HG03354 (cell line): ENCODE results near the gene SEC14L1.

Experiments used
- ATAC-seq: cut with Tn5 transposase; IDR thresholded peaks from one replicate; pipeline ENCODE4 v1.9.1; 2021; ENCODE audit warnings: mild to moderate bottlenecking; ENCODE audit not compliant: unreplicated experiment, poor library complexity, severe bottlenecking

SEC14L1 gene

DNA sequence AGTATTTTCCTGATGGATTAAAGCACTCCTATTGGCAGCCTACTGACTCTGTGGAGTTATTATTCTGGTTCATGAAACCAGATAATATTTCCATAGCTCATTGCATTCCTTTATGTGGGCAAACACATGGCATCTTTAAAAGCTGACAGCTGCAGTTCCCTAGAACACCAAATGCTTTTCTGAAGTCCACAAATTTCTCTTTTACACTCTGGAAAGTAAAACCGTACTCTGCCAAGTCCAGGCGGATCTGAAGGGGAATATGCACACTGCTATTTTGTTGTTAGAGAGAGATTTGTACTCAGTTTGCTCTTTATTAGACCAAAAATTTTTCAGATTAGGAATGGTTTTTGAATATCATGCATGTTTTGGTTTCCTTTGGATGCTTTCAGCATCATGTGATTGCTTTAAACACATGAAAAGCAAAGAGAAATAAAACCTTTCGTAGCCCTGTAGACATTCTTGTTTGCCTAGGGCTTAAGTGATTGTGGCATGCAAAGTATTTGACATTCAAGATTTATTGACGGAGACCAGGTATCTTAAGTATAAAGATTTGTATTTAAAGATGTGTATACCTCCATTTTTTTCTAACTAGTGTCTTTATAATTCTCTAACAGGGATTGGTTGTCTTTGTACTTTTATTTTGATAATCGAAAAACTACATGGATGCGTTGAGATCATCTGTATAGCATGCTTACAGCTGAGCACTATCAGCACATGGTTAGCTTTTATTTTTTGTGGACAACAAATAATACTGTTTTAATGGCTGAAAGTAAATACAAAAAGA lies 19.5 kb downstream of the SEC14L1 start:
- no peak for ATAC-seq

DNA sequence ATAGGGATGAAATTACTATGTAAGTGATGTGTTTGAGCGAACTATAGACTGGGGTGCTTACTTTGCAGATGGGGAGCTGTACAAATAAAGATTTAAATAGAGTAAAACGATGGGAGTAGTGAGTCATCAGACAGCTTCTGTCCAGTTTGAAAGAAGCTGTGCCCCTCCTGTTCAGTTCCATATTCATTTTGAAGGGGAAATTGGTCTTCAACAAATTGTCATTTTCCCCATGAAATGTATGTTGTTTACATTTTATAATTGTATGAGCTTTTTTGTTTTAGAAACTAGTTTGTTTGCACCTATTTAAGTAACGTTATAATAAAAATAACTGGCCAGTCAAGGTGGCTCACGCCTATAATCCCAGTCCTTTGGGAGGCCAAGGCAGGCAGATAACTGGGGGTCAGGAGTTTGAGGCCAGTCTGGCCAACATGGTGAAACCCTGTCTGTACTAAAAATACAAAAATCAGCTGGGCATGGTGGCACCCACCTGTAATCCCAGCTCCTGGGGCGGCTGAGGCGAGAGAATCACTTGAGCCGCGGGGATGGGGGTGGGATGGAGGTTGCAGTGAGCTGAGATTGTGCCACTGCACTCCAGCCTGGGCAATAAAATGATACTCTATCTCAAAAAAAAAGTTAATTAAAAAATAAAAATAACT lies 20.2 kb downstream of the SEC14L1 start:
- no peak for ATAC-seq

DNA sequence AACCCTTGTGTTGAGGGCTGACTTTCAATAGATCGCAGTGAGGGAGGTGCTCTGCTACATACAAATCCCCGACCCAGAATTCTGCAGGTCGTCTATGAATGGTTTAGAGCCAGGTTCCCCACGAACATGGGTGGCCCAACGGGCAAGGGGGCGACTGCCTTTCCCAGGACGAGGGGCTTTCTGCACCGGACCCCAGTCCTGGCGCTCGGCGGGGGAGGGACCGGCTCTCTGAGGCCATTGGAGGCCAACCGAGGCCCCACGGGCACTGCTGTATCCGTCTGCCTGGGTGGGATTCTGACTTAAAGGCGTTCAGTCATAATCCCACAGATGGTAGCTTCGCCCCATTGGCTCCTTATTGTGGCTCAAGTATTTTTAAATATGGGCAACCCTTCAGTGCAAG lies 21.2 kb downstream of the SEC14L1 start:
- no peak for ATAC-seq

DNA sequence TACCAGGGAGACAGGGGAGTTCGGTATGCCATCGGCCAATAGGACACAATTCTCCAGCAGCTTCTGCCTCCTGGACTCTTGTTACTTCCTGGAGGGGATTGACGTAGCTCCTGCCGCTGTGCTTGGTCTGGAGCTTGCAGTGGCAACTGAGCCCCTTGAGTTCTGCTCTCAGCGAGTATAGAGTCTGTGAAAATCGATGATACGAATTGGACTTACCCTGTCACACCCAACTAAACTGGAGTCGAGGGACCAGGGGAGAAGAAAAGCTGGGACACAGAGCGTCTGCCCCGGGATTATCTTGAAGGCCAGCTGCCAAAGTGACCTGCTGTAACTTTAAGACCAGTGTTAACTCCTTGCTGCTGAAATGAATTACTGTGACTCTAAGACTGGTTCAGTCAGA lies 22.2 kb downstream of the SEC14L1 start:
- ATAC-seq = no peak

DNA sequence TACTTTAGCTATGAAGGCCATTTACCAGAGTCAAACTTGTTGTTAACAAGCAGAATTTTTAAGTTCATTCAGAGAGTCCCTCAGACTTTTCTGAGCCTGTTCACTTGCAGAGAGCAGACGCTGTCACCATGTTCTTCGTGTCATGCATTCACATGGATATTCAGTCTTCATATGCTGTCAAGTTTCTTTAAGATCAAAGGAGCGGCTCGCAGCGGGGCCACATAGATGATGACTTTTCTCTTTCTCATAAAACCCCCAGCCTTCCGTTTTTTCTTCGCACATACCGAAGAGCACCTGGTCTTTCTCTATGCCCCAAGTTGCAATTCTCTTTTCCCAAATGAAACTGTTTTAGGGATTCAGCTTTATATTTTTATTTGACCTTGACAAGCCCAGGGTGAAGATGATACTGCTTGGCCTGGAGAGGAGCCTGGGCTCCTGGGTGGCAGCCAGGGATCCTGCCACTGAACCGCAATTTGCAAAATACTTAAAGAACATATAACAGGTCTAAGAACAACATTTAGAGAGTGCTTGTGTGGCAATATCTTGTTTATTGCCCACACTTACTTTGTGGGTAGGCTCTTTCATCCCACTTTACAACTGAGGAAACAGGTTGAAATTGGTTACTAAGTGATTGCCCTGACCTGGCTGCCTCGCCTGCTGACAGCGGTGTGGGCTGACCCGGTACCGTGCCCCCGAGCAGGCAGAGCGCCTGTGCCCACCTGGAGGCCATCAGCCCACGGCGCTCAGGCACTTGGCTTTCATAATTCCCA lies 22.9 kb downstream of the SEC14L1 start:
- no peak for ATAC-seq

DNA sequence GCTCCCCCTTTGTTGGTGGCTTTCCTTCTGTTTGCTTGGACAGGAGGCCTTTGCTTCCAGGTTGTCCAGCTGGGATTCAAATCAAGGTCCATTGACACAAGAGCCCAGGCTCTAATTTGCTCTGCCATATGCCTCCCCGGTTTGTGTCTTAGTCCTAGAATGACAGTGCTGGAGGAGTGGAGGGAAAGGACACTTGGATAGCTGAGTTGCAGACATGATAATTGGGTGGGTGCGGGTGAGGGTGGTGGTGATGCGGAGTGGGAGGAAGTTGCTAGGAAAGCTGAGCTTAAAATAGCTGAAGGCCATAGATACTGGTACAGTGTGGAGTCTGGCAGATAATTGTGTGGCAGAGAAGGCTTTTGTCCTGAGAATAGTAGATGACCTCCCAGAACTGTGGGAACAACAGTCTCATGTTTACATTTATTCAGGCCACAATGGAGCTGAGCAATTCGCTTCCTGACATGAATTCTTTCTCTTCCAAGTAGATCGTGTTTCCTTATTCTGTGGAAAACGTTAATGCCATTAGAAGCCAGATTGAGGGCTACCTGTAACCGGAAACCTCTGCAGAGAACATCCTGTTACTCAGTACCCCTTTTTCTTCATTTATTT lies 23.8 kb downstream of the SEC14L1 start:
- no peak for ATAC-seq

DNA sequence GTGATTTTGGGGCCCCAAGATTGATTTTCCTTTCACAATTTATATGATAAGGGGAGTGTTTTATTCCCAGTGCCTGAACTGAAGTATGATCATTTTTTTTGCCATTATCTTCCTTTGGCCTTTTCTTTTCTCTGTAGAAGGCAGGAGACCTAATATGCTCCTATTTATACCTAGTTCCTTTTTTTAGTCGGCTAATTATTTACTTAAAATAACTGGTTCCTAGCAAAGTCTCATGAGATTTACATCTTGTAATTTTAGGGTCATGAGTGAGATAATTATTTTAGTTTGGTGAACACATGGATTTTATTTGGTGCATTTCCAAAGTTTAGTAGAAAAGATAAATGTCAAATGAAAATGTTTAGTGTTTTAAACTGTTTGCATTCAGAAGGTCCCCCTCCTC lies 24.8 kb downstream of the SEC14L1 start:
- ATAC-seq = no peak

DNA sequence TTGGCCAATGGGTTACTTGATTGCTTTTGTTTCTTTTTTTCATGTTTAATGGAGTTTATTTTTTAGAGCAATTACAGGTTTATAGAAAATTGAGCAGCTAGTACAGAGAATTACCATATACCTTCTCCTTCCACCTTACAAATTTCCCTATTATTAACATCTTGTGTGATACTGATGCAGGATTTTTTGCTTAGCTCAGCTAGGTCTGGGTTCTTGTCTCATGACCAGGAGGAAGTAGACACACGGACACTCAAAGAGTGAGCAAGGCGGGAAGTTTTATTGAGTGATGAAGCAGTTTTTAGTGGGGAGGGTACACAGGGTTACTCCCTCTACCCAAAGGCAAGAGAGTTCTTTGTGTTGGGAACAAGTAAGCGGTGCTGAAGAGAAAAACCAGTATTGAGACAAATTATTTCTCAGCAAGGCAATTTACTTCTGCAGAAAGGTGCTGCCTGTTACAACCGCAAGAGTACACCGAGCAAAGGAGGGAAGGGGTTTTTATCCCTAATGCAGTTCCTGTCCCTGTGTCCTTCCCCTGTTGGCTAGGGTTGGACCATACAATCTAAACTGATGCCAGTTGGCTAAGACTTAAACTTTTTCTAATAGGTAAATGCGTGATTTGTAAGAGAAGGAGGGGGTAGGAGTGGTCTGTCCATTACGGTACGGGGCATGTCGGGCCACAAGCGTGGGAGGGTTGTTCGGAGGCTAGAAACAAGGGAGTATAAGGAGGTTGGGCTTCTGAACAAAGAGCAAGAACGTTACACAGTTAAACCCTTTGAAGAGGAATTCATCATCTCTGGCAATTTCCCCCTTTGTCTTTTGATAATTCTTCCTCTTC lies 26.9 kb downstream of the SEC14L1 start:
- no peak for ATAC-seq

DNA sequence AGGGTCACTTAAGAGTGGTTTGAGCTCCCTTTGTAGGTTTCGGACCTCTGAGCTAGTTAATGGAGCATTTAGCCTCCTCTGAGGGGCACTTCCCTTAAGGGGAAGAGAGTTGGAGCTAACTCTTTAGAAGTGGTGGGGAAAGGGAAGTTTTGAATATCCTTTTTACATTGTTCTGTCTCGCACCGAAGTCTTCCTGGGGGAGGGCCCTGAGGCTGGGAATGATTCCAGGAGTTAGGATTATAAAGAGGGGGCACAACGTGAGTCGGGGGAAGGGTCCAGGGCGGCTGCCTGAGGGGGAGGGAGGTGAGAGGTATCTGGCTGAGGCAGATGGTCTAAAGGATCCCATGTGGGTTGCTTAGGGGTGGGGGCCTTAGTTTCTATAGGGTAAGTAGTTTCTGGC lies 32.3 kb downstream of the SEC14L1 start:
- ATAC-seq = no peak

DNA sequence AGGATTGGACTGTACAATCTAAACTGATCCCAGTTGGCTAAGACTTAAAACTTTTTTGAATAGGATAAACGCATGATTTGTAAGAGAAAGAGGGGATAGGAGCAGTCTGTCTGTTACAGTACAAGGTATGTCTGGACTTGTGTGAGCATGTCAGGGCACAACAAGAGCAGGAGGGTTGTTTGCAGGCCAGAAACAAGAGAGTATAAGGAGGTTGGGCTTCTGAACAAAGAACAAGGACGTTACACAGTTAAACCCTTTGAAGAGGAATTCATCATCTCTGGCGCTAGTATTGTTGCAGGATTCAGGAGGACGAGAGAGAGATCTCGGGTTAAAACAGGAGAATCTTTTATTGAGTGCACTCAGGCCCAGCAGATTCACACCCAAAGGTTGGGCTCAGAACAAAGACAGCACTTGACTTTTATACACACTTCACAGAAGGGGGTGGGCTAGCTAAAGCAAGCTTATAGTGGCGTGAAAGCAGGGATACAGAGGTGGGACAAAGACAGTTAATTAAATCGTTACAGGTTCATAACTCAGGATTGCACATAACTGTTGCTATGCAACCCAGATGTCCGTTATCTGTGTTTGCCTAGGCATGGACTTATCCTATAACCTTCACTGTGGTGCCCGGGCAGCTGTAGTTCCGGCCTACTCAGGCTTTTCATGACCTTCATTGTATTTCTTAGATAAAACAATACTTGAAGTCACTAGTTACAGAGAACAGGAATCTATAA lies 34.3 kb downstream of the SEC14L1 start:
- no peak for ATAC-seq

DNA sequence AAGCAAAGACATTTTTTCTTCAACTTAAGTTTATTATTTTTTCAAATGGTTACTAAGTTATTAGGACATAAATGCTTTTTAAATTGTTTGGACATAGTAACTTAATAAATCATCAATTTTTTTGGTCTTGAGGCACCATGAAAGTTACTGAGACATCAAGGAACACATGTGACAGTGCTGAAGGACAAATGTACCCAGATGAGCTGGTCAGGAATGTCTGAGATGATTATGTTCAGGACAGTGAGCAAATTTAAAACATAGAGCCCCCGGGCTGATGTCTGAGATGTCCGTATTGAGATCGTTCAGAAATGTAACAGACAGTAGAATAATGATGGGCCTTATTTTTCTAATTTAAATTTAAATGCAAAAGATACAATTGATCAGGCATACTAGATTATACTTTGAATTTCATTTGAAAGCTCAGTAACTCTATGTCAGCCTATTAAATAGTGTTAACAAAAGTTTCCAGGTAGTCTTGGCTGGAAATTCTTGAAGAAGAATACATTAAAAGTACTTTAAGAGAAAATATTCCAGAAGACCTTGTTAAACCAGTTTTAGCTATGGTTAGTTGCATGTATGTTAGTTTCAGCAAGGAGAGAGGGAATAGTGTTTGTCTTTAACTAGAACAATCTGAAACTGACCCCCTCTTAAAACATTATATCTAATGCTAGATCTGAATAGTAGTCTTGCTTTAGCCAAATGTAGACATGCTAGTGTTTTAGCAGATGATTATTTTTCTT lies 36.4 kb downstream of the SEC14L1 start:
- ATAC-seq = no peak

DNA sequence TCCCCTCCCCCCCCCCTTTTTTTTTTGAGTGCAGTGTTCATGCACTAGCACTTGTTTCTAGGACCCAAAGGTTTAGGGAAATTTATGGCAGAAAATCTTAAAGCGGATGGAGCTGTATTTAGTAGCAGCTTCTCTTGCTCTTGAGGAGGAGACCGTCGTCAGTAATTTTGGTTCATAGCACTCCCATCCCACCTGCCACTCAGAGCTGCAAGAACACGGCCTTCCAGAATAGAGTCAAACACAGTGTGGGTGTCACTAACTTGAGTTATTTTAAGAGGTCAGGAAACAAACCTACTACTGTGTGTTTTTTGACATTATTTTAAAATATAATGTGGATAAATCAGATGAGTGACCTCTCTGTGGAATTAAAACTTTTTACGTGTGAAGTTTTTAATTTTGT lies 37.3 kb downstream of the SEC14L1 start:
- no peak for ATAC-seq

DNA sequence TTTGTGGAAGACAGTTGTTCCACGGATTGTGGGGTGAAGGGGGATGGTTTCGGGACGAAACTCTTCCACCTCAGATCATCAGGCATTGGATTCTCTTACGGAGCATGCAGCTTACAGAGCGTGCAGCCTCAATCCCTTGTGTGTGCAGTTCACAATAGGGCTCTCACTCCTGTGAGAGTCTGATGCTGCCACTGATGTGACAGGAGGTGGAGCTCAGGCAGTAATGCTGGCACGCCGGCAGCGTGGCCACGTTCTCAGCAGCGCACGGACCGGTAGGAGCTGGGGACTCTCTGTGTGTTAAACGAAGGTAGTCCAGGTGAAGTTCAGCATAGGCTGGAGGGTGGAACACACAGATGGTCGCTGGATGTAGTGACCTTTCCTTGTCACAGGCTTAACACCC lies 37.8 kb downstream of the SEC14L1 start:
- ATAC-seq = no peak

DNA sequence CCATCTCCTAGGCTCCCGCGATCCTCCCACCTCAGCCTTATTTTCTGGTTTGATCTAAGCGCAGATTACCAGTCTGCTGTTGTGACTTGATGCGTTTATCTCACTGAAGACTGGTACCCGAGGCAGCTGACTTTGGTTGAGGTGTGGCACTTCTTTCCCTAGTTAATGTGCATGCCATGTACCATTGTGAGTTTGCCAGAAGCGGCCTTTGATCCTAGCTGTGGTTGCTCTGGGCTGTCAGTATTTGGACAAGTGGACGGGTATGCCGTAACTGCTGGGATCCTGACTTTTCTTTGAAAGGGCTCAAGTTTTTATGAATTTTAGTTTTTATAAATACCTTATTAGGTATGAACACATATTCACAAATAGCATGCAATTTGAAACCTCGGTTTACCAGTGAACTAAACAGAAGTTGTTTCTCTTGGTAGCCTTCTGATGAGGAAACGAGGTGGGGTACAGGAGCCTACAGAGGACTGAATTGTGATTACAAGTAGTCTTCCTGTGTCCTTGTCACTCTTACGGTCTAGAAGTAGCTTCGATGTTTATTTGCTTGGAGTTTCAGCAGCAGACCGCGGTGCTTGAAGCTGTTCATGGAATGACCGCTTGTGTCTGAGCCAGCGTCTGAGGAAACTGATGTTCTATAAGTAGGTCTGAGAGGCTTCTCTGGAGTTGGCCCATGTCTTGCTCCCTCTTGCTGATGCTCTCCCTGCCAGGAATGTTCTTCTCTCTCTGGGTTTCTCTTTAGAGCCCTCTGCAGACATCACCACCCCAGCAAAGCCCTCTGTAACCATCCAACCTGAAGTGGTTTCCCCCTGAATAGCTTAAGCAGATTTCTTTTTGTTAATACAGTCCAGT lies 40.0 kb downstream of the SEC14L1 start:
- ATAC-seq = no peak

DNA sequence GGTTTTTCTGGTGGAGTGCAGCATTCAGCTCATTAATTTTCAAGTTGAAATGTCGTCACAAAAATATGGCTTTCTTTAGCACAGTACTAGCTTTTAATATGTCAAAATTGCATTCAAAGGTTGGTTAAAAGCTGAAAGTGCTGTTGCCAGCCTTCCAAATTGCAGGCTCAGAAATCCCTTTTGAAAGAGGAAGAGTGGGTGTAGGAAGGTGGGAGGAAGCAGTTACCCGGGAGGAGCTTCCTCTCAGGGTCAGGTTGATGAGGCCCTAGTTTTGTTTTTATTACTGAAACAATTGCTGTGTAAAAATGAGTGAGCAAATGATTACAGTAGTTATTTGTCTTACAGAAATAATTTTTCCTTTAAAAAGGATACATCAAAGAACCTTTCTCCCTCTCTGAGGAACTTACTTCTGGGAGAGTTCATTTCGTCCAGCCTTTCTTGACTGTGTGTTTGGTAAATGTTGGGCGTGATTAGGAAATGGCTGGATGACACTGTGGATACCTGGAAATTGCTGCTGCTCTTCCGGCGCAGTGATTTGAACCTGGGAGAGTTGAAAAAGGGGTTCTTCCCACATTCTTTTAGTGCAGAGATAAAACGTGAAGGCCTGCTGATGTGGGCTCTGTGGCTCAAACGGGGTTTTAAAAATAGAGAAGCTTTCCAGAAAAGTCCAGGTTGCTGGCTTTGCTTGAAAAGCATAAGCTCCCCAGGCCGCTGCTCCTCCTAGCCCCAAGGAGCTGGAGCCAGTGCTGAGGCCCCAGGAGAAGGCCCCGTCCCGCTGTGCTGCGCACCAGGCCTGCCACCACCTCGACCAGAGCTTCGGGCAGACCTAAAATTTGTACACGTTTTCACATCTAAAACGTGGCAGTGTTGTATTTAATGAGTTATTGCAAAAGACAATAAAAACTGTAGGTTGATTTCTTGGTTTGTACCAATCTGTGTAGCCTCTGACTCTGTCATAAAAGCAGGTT lies 41.7 kb downstream of the SEC14L1 start:
- ATAC-seq = no peak

DNA sequence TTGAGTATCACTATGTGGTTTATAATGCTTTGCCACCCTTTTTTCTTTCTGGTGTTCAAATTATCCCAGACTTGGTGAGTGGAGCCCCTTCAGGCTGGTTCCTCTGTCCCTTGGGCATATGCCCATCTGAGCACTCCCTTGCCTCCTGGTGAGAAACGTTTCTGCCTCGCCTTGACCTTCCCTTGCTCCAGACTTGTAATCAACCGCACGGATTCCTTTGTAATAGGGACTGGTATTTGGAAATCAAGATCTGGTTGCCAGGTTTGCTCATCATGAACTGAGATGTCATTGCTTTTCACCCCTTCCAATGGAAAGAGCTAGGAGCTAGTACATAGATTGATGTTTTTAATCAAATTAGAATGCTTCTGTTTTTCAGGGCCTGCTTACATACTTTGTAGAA lies 43.7 kb downstream of the SEC14L1 start:
- ATAC-seq = no peak
